HTR-8/SVneo (cell line): ENCODE measurements around the gene SLIT3.
"Not testable (repeated sequence)": the region's sequence is repeated elsewhere in the genome, so short reads cannot be mapped to it uniquely, and the experiment has no call there.

Source experiments
- DNase-seq: peaks from one replicate; pipeline ENCODE4 v3.0.0; 2011; ENCODE audit warnings: low spot score, mixed read lengths; ENCODE audit not compliant: insufficient read length
- FAIRE-seq: peaks from 2 replicates; lab custom pipeline; 2011; peaks lifted over from hg19 to GRCh38; lab: Jason Lieb, UNC

The SLIT3 gene

DNA sequence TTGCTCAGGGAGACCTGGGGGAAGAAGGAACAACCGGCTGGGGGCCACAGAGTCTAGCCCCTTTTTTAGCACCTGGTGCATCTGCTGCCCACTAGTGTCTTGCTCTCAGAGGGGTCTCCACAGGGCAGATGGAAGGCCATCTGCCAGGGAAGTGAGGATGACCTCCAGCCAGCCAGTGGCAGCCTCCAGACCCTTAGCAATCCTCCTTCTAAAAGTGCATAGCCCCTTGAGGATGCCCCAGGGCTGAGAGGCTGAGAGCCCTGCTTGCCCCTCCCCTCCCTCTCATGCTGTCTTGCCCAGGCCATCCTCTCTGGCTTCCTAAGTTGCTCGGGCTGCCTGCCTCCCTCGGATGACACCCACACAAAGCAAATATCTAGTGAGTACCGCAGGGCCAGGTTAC, 640.2 kb downstream of the SLIT3 start:
- DNase-seq (no peak), FAIRE-seq (no peak)

DNA sequence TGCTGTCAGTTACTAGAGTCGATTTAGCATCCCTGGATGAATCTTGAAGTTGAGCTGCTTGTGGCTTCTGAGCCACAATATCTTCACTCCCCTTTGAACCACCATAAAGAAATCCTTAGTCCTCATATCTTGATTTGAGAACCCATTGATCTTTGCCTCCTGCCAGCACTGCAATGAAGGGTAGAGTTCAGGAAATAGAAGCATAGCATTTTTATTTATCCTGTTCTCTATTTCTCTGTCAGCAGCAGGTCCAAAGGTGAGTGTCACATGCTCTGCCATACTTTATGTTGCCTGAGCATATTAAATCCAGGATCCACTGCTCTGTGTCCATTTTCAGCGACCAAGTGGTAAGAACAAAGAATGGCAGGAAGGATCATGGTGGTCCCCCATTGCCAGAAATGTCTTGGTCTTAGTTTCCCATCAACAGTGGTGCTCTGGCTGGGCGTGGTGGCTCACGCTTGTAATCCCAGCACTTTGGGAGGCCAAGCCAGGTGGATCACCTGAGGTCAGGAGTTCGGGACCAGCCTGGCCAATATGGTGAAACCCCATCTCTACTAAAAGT, 641.6 kb downstream of the SLIT3 start:
- DNase-seq = no peak
- no peak for FAIRE-seq

DNA sequence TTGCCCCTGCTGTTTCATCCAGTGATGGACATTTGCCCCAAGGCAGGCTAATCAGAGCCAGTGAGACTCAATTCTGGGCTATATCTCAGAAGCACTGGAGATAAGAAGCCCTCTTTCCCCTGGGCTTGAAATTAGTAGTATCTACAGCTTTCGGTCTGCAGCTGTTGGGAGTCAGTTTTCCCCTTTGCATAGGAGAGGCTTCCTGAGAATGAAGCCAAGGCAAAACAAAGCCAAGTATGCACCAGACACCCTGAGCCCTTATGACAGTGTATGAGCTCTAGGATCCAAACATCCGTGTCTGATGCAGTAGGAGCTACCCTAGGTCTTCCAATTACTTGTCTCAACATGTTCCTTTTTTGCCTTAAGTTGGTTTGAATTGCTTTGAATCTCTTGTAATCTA, 642.5 kb downstream of the SLIT3 start:
- DNase-seq (no peak), FAIRE-seq (no peak)

DNA sequence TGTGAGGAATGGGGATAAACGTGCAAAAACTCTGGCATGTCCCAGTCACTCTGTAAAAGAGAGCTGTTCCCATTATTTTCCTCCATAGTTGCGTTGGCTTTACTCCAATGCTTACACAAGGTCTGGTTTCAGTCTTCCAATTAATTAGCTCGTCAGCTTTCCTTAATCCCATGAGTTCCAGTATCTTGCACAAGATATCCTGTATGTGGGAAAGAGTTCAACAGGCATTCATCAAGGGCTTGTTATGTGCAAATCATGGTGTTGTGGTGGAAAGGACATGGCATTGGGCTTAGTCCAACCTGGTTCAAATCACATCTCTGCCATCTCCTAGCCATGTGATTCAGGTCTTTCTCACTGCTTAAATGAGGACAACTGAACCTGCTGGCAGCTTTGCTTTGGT, 644.3 kb downstream of the SLIT3 start:
- no peak for FAIRE-seq

DNA sequence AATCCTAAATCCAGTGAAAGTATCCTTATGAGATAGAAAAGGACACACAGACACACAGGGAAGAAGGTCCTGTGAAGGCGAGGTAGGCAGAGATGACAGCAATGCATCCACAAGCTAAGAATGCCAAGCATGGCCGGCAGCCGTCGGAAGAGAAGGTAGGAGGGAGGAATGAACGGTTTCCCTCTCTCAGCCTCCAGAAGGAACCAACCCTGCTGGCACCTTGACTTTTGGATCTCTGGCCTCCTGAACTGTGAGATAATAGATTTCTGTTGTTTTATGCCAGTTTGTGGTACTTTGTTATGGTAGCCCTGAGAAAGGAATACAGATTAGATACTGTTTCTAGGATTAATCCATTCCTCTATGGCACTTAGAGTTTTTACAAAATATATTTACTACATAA, 645.6 kb downstream of the SLIT3 start:
- no peak for DNase-seq
- FAIRE-seq = no peak

More for the DNA sequence above, 644.3 kb downstream of the SLIT3 start:
- no peak for DNase-seq

DNA sequence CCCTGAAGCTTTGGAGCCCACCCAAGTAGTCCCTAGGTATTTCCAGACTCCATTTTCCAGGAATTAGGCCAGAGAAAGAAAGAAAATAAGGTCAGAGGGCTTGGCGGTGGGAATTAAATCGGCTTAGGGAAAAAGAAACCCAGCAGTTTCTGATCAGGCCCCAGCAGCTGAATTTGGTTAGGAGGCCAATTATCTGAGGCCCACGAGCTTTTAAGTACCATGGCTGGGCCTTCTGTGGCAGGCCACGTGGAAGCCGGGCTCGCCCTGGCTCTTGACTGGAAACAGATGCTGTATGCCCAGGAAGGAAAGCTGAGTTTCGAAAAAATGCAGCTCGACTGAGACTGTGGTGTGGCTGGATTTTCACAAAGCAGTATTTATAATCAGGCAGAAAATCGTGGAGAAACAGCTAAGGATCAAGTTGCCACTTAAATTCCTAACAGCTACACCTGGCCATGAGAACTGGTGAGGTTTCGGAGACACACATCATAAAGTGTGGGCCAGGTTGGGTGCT, 646.7 kb downstream of the SLIT3 start:
- no peak for DNase-seq
- FAIRE-seq = no peak

DNA sequence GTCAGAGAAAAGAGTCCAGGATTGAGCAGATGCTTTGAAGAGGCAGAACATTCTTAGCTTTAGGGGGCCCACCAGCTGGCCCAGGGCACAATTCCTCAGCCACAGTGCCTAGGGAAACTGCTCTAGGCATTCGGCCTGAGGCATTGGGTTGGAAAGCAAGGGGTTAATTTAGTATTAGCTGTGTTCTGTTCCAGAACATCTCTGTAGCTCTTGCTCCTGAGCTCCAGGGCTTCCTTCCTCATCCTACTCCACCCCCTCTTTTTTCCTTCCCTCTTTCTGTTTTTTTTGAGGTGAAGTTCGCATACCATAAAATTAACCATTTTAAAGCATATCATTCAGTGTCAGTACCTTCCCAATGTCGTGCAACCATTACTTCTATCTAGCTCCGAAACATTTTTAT, 647.3 kb downstream of the SLIT3 start:
- no peak for DNase-seq
- no peak for FAIRE-seq

DNA sequence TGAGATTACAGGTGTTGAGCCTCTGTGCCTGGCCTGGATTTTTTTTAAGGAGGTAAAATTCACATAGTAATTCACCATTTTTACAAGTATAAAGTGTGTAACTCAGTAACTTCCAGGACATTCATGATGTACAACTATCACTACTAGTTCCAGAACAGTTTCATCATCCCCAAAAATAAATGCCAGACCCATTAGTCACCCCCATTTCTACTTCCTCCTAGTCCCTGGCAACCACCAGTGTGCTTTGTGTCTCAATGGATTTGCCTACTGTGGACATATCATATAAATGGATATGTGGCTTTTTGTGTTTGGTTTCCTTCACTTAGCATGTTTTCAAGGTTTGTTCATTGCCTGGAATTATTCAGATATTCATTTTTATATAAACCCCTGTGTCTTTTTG, 649.3 kb downstream of the SLIT3 start:
- DNase-seq = peak; percentile 60
- no peak for FAIRE-seq

DNA sequence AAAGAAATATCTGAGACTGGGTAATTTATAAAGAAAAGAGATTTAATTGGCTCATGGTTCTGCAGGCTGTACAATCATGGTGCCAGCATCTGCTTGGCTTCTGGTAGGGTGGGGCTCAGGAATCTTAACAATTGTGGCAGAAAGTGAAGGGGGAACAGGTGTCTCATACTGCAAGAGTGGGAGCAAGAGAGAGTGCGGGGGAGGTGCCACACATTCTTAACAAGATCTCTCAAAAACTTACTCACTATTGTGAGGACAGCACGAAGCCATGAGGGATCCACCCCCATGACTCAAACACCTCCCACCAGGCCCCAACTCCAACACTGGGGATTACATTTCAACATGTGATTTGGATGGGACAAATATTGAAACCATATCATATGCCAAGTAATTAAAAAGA, 651.6 kb downstream of the SLIT3 start:
- DNase-seq (no peak), FAIRE-seq (no peak)

DNA sequence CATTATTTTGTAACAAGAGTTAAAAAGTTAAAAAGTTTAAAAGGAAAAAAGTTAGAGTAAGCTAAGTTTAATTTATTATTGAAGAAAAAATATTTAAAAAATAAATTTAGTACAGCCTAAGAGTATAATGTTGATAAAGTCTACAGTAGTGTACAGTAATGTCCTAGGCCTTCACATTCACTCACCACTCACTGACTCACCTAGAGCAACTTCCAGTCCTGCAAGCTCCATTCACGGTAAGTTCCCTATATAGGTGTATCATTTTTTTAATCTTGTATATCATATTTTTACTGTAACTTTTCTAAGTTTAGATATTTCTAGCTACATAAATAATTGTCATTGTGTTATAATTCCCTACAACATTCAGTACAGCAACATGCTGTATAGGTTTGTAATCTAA, 652.4 kb downstream of the SLIT3 start:
- DNase-seq (no peak), FAIRE-seq (no peak)

DNA sequence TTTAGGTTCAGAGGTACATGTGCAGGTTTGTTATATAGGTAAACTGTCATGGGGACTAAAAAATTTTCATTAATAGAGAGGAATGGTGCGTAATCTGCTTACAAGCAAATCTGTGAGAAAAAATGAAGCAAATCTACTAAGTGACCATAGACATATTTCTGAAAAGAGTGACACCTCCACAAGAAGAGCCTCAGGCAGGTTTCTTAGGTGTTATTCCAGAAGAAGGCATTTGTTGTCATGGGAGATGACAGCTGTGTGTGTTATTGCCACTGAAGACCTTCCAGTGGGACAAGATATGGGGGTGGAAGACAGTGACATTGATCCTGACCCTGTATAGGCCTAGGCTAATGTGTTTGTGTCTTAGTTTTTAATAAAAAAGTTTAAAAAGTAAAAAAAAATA, 652.9 kb downstream of the SLIT3 start:
- DNase-seq = no peak
- no peak for FAIRE-seq

DNA sequence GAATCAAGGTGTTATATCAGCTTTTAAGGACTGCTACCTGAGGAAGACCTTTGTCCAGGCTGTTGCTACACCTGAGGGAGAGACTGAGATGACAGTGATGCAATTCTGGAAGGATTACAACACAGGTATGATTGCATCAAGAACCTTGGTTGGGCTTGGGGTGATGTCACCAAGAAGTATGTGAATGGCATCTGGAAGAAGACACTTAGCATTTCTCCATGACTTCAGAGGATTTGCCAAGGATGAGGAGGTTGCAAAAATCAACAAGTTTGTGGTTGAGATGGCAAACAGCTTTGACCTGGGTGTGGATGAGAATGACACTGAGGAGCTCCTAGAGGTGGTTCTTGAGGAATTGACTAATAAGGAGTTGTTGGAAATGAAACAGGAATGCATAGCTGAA, 653.9 kb downstream of the SLIT3 start:
- FAIRE-seq (no peak), DNase-seq (no peak)

DNA sequence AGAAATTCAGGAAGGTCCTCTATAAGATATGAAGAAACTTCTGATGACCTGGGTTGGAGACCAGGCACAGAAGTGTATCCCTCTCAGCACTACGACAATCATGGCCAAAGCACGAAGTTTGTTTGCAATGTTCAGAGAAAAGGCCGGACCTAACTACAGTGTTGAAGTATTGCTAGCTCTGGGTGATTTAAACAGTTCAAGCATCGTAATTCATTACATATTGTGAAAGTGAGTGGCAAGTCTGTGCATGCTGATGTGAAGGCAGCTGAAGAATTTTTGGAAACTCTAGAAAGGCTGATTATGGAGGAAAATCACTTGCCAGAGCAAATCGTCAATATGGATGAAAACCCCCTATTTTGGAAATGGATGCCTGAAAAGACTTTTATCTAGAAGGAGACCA, 654.6 kb downstream of the SLIT3 start:
- no peak for DNase-seq
- no peak for FAIRE-seq

DNA sequence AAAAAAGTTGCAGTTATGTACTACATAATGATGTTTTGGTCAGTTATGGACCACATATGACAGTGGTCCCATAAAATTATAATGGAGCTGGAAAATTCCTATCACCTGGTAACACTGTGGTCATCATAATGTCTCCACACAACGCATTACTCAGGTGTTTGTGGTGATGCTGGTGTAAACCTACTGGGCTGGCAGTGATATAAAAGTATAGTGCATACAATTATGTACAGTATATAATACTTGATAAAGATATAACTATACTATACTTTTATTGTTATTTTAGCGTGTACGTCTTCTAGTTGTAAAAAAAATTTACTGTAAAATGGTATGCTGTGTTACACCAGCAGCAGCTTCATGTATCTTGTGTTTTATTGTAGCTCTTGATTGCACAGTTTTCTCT, 655.7 kb downstream of the SLIT3 start:
- FAIRE-seq (no peak), DNase-seq (no peak)

DNA sequence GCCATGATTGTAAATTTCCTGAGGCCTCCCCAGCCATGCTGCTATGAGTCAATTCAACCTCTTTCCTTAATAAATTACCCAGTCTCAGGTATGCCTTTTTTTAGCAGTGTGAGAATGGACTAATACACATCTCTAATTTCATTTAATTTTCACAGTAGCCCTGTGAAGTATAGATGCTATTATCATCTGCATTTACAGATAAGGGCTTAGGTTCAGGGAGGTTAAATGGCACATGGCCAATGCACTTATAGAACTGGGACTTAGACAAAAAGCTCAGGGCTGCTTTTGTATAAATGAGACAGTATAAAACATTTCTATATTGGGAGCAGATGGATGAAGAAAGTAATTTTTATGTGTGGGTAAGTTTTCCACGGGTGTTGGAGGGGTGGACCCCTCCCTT, 658.9 kb downstream of the SLIT3 start:
- DNase-seq (no peak), FAIRE-seq (no peak)

DNA sequence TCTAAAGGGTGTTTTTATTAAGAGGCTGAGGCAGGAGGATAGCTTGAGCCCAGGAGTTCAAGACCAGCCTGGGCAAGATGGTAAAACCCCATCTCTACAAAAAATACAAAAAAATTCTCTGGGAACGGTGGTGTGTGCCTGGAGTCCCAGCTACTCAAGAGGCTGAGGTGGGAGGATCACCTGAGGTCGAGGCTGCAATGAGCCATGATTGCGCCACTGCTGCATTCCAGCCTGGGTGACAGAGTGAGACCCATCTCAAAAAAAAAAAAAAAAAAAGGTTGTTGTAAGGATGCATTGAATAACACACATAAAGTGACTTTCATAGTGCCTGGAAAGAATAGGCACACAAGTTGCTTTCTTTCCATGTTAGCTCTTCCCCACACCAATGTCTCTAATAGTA, 662.1 kb downstream of the SLIT3 start:
- DNase-seq, FAIRE-seq: not testable (repeated sequence)

DNA sequence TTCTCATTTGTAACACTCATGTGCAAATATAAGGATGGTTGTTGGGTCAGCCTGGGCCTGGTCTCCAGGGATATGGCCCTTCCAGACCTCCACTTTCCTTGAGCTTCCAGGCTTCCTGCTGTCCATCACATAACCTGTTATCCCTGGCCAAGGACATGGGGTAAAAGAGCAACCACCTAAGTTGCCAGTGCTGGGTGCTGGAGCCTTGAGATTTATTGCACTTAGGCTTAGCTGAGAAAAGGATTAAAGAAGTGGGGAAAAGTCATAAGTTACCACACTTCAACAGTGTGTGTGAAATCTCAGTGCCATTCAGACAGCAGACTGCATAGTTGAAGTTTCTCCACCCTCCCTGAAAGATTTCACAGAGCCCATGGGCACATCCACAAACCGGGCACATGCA, 663.1 kb downstream of the SLIT3 start:
- FAIRE-seq = no peak
- DNase-seq = no peak

DNA sequence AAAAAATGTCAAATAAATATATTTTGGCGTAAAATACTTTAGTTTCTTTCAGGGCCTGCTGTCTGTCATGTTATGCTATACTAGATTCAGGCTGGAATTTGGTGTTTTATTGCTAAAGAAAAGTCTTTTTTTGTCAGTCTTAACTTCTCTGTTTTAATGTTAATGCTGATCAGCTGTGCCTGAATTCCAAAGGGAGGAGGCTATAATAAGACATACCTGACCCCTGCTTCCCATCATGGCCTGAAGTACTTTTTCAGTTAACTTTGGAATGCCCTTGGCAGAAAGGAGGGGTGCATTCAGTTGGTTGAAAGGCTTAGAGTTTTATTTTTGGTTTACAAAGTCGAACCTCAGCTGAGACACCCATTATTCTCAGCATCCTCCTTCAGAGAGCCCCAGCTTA, 663.7 kb downstream of the SLIT3 start:
- FAIRE-seq (no peak), DNase-seq (no peak)

DNA sequence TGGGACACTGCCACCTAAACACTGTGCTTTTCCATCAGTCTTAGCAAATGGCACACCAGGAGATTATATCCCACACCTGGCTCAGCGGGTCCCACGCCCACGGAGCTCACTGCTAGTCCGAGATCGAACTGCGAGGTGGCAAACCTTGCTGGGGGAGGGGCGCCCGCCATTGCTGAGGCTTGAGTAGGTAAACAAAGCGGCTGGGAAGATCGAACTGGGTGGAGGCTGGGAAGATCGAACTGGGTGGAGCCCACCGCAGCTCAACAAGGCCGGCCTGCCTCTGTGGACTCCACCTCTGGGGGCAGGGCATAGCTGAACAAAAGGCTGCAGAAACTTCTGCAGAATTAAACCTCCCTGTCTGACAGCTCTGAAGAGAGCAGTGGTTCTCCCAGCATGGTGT, 670.0 kb downstream of the SLIT3 start:
- DNase-seq = not testable (repeated sequence)

DNA sequence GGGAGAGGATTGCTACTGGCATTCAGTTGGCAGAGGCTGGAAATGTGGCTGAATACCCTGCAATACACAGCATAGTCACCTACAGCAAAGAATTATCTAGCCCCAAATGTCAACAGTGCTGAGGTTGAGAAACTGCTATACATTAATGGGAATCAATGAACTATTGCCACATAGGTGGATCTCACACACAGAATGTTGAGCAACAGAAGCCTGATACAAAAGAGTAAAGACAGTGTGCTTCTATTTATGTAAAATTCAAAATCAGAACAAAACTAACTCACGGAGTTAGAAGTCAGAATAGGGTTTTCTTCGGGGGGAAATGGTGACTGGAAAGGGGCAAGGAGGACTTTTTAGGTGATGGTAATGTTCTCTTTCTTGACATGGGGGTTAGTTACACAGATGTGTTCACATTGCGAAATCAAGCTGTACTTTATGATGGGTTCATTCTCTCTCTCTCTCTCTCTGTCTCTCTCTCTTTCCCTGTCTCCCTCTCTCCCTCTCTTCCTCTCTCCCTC, 676.0 kb downstream of the SLIT3 start:
- DNase-seq (no peak), FAIRE-seq (no peak)

More for the DNA sequence above, 670.0 kb downstream of the SLIT3 start:
- not testable (repeated sequence) for FAIRE-seq

DNA sequence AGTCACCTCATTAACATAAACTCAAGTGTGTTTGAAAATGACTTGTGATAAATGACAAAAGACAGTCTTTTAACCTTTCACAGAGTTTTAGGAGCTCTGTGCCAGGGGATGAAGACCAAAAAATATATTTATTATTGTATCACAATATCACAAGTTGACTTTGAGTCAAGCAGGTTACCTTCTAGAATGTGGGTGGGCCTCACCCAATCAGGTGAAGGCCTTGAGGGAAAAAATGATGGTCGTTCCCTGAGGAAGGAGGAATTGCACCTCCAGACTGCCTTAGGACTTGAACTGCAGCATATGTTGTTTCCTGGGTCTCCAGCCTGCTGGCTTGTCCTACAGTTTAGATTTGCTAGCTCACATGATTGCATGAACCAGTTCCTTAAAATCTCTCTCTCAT, 680.1 kb downstream of the SLIT3 start:
- DNase-seq (no peak), FAIRE-seq (no peak)

DNA sequence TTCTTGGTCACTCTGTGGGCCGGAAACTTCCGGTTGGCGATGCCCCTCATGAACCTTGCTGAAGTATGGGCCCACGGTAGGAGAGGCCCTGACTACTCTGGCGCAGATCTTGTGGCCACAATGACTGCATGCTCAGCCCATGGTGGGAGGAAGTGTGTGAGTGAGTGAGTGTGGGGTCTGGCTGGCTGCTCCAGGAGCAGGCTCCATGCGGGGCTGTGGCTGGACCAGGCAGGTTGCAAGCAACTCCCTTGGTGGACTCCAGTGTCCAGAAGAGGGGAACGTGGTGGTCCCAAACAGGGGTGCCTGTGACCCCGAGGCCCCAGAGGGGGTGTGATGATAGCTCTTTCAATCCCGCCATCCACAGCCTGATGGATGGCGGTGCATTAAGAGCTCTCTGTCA, 686.3 kb downstream of the SLIT3 start:
- FAIRE-seq (no peak), DNase-seq (no peak)
